ENCODE measurements around the gene UNC5CL. TPM values are rescaled to one million over a fixed set of nuclear protein-coding genes. Genes with fewer than 3 reads are reported as not detected.

The UNC5CL gene
- total RNA-seq, 2 experiments from 2014 or later = 0.49 to 0.85 TPM

GRCh38 chr6:41053041-41053440, 14.0 kb upstream of the UNC5CL start, which contains the start of gene APOBEC2:
Gene APOBEC2, plus strand, starts transcription at chr6:41053202. Its CDS starts 146 bp downstream, at chr6:41053348.
- Histone ChIP-seq H3K27ac (ENCODE audit: low read depth, low read length, poor library complexity, severe bottlenecking) (peak within 1 kb of the TSS; percentile 2), H2AFZ (ENCODE audit: low read length) (peak within 1 kb of the TSS; percentile 60; the same call in 1 of the 2 replicates)

GRCh38 chr6:41051873-41052272, 12.9 kb upstream of the UNC5CL start:
- Histone ChIP-seq H4K20me1 (ENCODE audit: insufficient read depth, low read length) (no peaks in the 10 kb centered on the region), H3K9me2 (ENCODE audit: insufficient read depth, low read length) (no peaks in the 10 kb centered on the region), H3K79me2 (ENCODE audit: insufficient read depth, low read depth, low read length) (no peaks in the 10 kb centered on the region), H3K4me2 (ENCODE audit: low read length) (peak overlapping the region; percentile 41), H3K27ac (ENCODE audit: low read depth, low read length, poor library complexity, severe bottlenecking) (peak overlapping the region; percentile 2), H2AFZ (ENCODE audit: low read length) (peak overlapping the region; percentile 60; the same call in 1 of the 2 replicates), H3K36me3 (ENCODE audit: insufficient read depth, low read length) (no peaks in the 10 kb centered on the region), H3K9me3 (ENCODE audit: low read length) (no peaks in the 10 kb centered on the region), H3K4me3 (ENCODE audit: low read depth, low read length, poor library complexity, severe bottlenecking) (peak overlapping the region; percentile 7), H3K4me1 (ENCODE audit: insufficient read depth, low read length, poor library complexity, severe bottlenecking) (peaks cover 38% of the 10 kb centered on the region)
- no TSS peak for BruUV-seq (replicated peaks)
- peak; percentile 62 for DNase-seq (ENCODE audit: low spot score)
- no peak for TF ChIP-seq CTCF (conservative IDR thresholded peaks at IDR 0.05; ENCODE audit: low read length)
- TF ChIP-seq EZH2phosphoT487 (IDR thresholded peaks at IDR 0.05; ENCODE audit: borderline replicate concordance, low read depth, low read length) = no peak
- POLR2A ChIA-PET = interaction anchor here (1.0 kb wide), 1 partner anchor 19 kb away, joined by 3 read pairs; no protein-coding TSS in a partner anchor
- intact Hi-C loops (cut with micrococcal nuclease; ENCODE audit: unreplicated experiment) = no loop called here
- CTCF ChIA-PET (ENCODE audit: unreplicated experiment) = no interaction called here

More at GRCh38 chr6:41053041-41053440, 14.0 kb upstream of the UNC5CL start, which contains the start of gene APOBEC2:
- no peak for DNase-seq (ENCODE audit: low spot score)
- ChIA-PET CTCF (ENCODE audit: unreplicated experiment) (no interaction called here), POLR2A (interaction anchor here (0.6 to 3.2 kb wide), 2 partner anchors 17 to 19 kb away, joined by 3 to 13 read pairs; partner anchors contain the start of genes NFYA and OARD1)
- peaks cover 38% of the 10 kb centered on the region for H3K4me1 ChIP-seq (ENCODE audit: insufficient read depth, low read length, poor library complexity, severe bottlenecking)
- BruUV-seq (replicated peaks) = no TSS peak
- H3K36me3 ChIP-seq (ENCODE audit: insufficient read depth, low read length) = no peaks in the 10 kb centered on the region
- no peaks in the 10 kb centered on the region for H4K20me1 ChIP-seq (ENCODE audit: insufficient read depth, low read length)
- no peaks in the 10 kb centered on the region for H3K79me2 ChIP-seq (ENCODE audit: insufficient read depth, low read depth, low read length)
- no peak for TF ChIP-seq EZH2phosphoT487 (IDR thresholded peaks at IDR 0.05; ENCODE audit: borderline replicate concordance, low read depth, low read length)
- TF ChIP-seq CTCF (conservative IDR thresholded peaks at IDR 0.05; ENCODE audit: low read length) = no peak
- intact Hi-C loops (cut with micrococcal nuclease; ENCODE audit: unreplicated experiment) = no loop called here
- no peaks in the 10 kb centered on the region for H3K9me3 ChIP-seq (ENCODE audit: low read length)
- H3K4me2 ChIP-seq (ENCODE audit: low read length) = peak within 1 kb of the TSS; percentile 41
- H3K9me2 ChIP-seq (ENCODE audit: insufficient read depth, low read length) = no peaks in the 10 kb centered on the region
- H3K4me3 ChIP-seq (ENCODE audit: low read depth, low read length, poor library complexity, severe bottlenecking) = peak within 1 kb of the TSS; percentile 7

- POLR2A ChIA-PET = no interaction called here
Measured at GRCh38 chr6:41050536-41050935, 11.5 kb upstream of the UNC5CL start.

More at GRCh38 chr6:41050536-41050935, 11.5 kb upstream of the UNC5CL start:
- no peak overlapping the region for H3K4me2 ChIP-seq (ENCODE audit: low read length)
- TF ChIP-seq CTCF (conservative IDR thresholded peaks at IDR 0.05; ENCODE audit: low read length) = no peak
- TF ChIP-seq EZH2phosphoT487 (IDR thresholded peaks at IDR 0.05; ENCODE audit: borderline replicate concordance, low read depth, low read length) = no peak
- H3K4me1 ChIP-seq (ENCODE audit: insufficient read depth, low read length, poor library complexity, severe bottlenecking) = peaks cover 36% of the 10 kb centered on the region
- no peaks in the 10 kb centered on the region for H4K20me1 ChIP-seq (ENCODE audit: insufficient read depth, low read length)
- no TSS peak for BruUV-seq (replicated peaks)
- intact Hi-C loops (cut with micrococcal nuclease; ENCODE audit: unreplicated experiment) = no loop called here
- no peaks in the 10 kb centered on the region for H3K36me3 ChIP-seq (ENCODE audit: insufficient read depth, low read length)
- no peak overlapping the region for H3K27ac ChIP-seq (ENCODE audit: low read depth, low read length, poor library complexity, severe bottlenecking)
- CTCF ChIA-PET (ENCODE audit: unreplicated experiment) = no interaction called here
- no peaks in the 10 kb centered on the region for H3K79me2 ChIP-seq (ENCODE audit: insufficient read depth, low read depth, low read length)
- no peaks in the 10 kb centered on the region for H3K9me3 ChIP-seq (ENCODE audit: low read length)
- no peak overlapping the region for H3K4me3 ChIP-seq (ENCODE audit: low read depth, low read length, poor library complexity, severe bottlenecking)
- H2AFZ ChIP-seq (ENCODE audit: low read length) = no peak overlapping the region
- no peak for DNase-seq (ENCODE audit: low spot score)
- no peaks in the 10 kb centered on the region for H3K9me2 ChIP-seq (ENCODE audit: insufficient read depth, low read length)

All from OCI-LY7 (cell line).